ENCODE measurements around the gene TRIP11. TPM values are rescaled to one million over a fixed set of nuclear protein-coding genes. Genes with fewer than 3 reads are reported as not detected.

TRIP11 gene
- total and polyA plus RNA-seq, 2 of the 13 experiments (the other 11 are each of a cell fraction or from before 2014, with no cell fraction given) = 10.9 to 32.8 TPM

- 90% methylated on average over 1 of the region's 1 CpG for WGBS (ENCODE audit: low lambda C conversion rate)
- ChIA-PET CTCF (ENCODE audit: low intra/inter-chr PET ratio, low total read pairs) (no interaction called here), POLR2A (interaction anchor here (0.6 kb wide), 1 partner anchor 975 kb away, joined by 3 read pairs; no protein-coding TSS in a partner anchor)
- no TSS peak for BruUV-seq (replicated peaks)
- Histone ChIP-seq H3K4me2 (ENCODE audit: low read depth, low read length) (no peak overlapping the region), H3K4me1 (ENCODE audit: insufficient read depth, low read length) (peaks cover 45% of the 10 kb centered on the region), H2AFZ (ENCODE audit: low read length) (no peak overlapping the region), H3K27me3 (ENCODE audit: control insufficient read depth in 1 of 2, insufficient read depth in 2 of 2, low read length in 2 of 2) (no peaks in the 10 kb centered on the region), H4K20me1 (ENCODE audit: insufficient read depth, low read length) (peaks cover 5% of the 10 kb centered on the region; the same call in 1 of the 2 replicates), H3K4me3 (replicated peaks in 1 of 3; ENCODE audit: insufficient read depth in 1 of 3, low read depth in 2 of 3, low read length in 3 of 3) (no peak overlapping the region), H3K79me2 (ENCODE audit: insufficient read depth, low read length) (peaks cover 26% of the 10 kb centered on the region), H3K27ac (ENCODE audit: extremely low read length, insufficient read depth, low read length) (peak overlapping the region; percentile 25), H3K36me3 (replicated peaks in 1 of 2; ENCODE audit: control insufficient read depth in 1 of 2, insufficient read depth in 2 of 2, low read length in 2 of 2) (peaks cover 0 to 13% of the 10 kb centered on the region in 2 experiments; a peak in 2 of 5 replicates), H3K9me3 (ENCODE audit: low read length) (no peaks in the 10 kb centered on the region), H3K9ac (ENCODE audit: insufficient read depth, low read depth, low read length) (no peak overlapping the region)
- no peak for ATAC-seq
- in situ Hi-C loops (cut with HindIII; ENCODE audit: extremely low pct_ligation_motif_present, low pct_unique_long_range_greater_than_20kb) = no loop called here
- FAIRE-seq = no peak
- DNase-seq (ENCODE audit: low spot score) = no peak
- peak; percentile 98 for TF ChIP-seq ZNF850 (CRISPR knock-in tag; conservative IDR thresholded peaks at IDR 0.05)
- TF ChIP-seq ZC3H4 (CRISPR knock-in tag; IDR thresholded peaks at IDR 0.05; ENCODE audit: borderline replicate concordance) = no peak
- no peak for TF ChIP-seq NCOR1 (IDR thresholded peaks at IDR 0.05; ENCODE audit: borderline replicate concordance, low read length)
- TF ChIP-seq IKZF4 (CRISPR knock-in tag; IDR thresholded peaks at IDR 0.05; ENCODE audit: borderline replicate concordance, low read depth, not compliant biosample characterization) = no peak
- TF ChIP-seq NFAT5 (CRISPR knock-in tag; IDR thresholded peaks at IDR 0.05) = no peak
- intact Hi-C loops (cut with micrococcal nuclease; ENCODE audit: unreplicated experiment) = no loop called here
Measured at GRCh38 chr14:92033433-92033832, 6.4 kb downstream of the TRIP11 start.

Data from HepG2 (cell line).